GM23338 (cell line): Measurements from ENCODE around the gene DENND5B. TPM values are rescaled to one million over a fixed set of nuclear protein-coding genes. Genes with fewer than 3 reads are reported as not detected.

Source experiments
- ATAC-seq: fragments of 200-7000 bp; cut with Tn5 transposase; 3 replicates; pipeline ENCODE4 v1.9.1; 2020
- DNase-seq: peaks from one replicate; pipeline ENCODE4 v3.0.0-alpha.2; 2015; ENCODE audit warnings: low spot score
- H2AFZ ChIP-seq: fragments of 200-600 bp; sonication (generic); 2 replicates; pipeline ENCODE4 v1.8.0; 2016; ENCODE audit warnings: antibody characterized with exemption, mild to moderate bottlenecking, moderate library complexity
- H3F3A ChIP-seq: fragments of 200-600 bp; sonication (generic); replicated peaks from 2 replicates; pipeline ENCODE4 v1.8.0; 2017; ENCODE audit warnings: antibody characterized with exemption, mixed run types, low read depth
- H3K27ac ChIP-seq: fragments of 200-600 bp; sonication (generic); 2 replicates; pipeline ENCODE4 v1.6.1; 2016; ENCODE audit warnings: low read depth
- H3K27me3 ChIP-seq: fragments of 200-600 bp; sonication (generic); 2 replicates; pipeline ENCODE4 v1.8.0; 2016; ENCODE audit warnings: mild to moderate bottlenecking, mixed run types, moderate library complexity; ENCODE audit not compliant: insufficient read depth
- H3K36me3 ChIP-seq: fragments of 200-600 bp; sonication (generic); 2 replicates; pipeline ENCODE4 v1.8.0; 2016; ENCODE audit warnings: mild to moderate bottlenecking; ENCODE audit not compliant: insufficient read depth
- H3K4me1 ChIP-seq: fragments of 200-600 bp; sonication (generic); 2 replicates; pipeline ENCODE4 v1.8.0; 2016; ENCODE audit warnings: mild to moderate bottlenecking, moderate library complexity; ENCODE audit not compliant: insufficient read depth
- H3K4me2 ChIP-seq: fragments of 200-600 bp; sonication (generic); 2 replicates; pipeline ENCODE4 v1.7.1; 2017; ENCODE audit warnings: mixed run types
- H3K4me3 ChIP-seq: fragments of 200-600 bp; sonication (generic); 2 replicates; pipeline ENCODE4 v1.6.1; 2016; ENCODE audit warnings: mixed run types
- H3K79me2 ChIP-seq: fragments of 200-600 bp; sonication (generic); replicated peaks from 2 replicates; pipeline ENCODE4 v1.8.0; 2017; ENCODE audit warnings: mild to moderate bottlenecking; ENCODE audit not compliant: insufficient read depth
- H3K9me2 ChIP-seq: fragments of 200-600 bp; sonication (generic); 2 replicates; pipeline ENCODE4 v1.8.0; 2017; ENCODE audit not compliant: insufficient read depth
- H4K20me1 ChIP-seq: fragments of 200-600 bp; sonication (generic); replicated peaks from 2 replicates; pipeline ENCODE4 v1.8.0; 2017; ENCODE audit warnings: mild to moderate bottlenecking; ENCODE audit not compliant: insufficient read depth
- H3K27ac Mint-ChIP-seq: 2 replicates; pipeline ENCODE4 v1.8.0; 2020; ENCODE audit warnings: inconsistent platforms, mild to moderate bottlenecking, moderate library complexity, mixed read lengths
- H3K27me3 Mint-ChIP-seq: 3 replicates; pipeline ENCODE4 v1.8.0; 2022; ENCODE audit warnings: low read depth, mild to moderate bottlenecking, moderate library complexity, mixed read lengths, inconsistent platforms; ENCODE audit not compliant: insufficient read depth, poor library complexity
- H3K36me3 Mint-ChIP-seq: 3 replicates; pipeline ENCODE4 v1.8.0; 2021; ENCODE audit warnings: low read depth, mild to moderate bottlenecking, inconsistent platforms, moderate library complexity, mixed read lengths
- H3K4me1 Mint-ChIP-seq: 3 replicates; pipeline ENCODE4 v1.8.0; 2020; ENCODE audit warnings: mild to moderate bottlenecking, inconsistent platforms, mixed read lengths
- H3K4me3 Mint-ChIP-seq: 3 replicates; pipeline ENCODE4 v1.8.0; 2021; ENCODE audit warnings: moderate library complexity, mild to moderate bottlenecking, inconsistent platforms, mixed read lengths
- H3K9me3 Mint-ChIP-seq: 3 replicates; pipeline ENCODE4 v1.8.0; 2020; ENCODE audit warnings: moderate library complexity, mild to moderate bottlenecking, inconsistent platforms, mixed read lengths
- CREB1 ChIP-seq: fragments of 250-450 bp; sonication (Bioruptor Pico); IDR thresholded peaks from 2 replicates; pipeline ENCODE4 v1.5.0; 2020; ENCODE audit warnings: low read depth, mild to moderate bottlenecking, moderate library complexity
- ETS1 ChIP-seq: IDR thresholded peaks from 2 replicates; pipeline ENCODE4 v1.6.1; 2016; ENCODE audit warnings: antibody characterized with exemption
- EZH2 ChIP-seq: fragments of 200-600 bp; sonication (generic); IDR thresholded peaks from one replicate; pipeline ENCODE4 v1.8.0; 2017; ENCODE audit warnings: antibody characterized with exemption, mild to moderate bottlenecking, low read depth; ENCODE audit not compliant: unreplicated experiment
- EZH2phosphoT487 ChIP-seq: fragments of 200-600 bp; sonication (generic); IDR thresholded peaks from one replicate; pipeline ENCODE4 v1.8.1; 2018; ENCODE audit warnings: antibody characterized with exemption; ENCODE audit not compliant: unreplicated experiment
- JUNB ChIP-seq: IDR thresholded peaks from one replicate; pipeline ENCODE4 v1.6.1; 2016; ENCODE audit warnings: antibody characterized with exemption; ENCODE audit not compliant: unreplicated experiment
- NANOG ChIP-seq: IDR thresholded peaks from 2 replicates; pipeline ENCODE4 v1.6.1; 2016; ENCODE audit warnings: antibody characterized with exemption, borderline replicate concordance
- POLR2AphosphoS5 ChIP-seq: IDR thresholded peaks from 2 replicates; pipeline ENCODE4 v1.6.1; 2016; ENCODE audit warnings: antibody characterized with exemption, low read depth
- REST ChIP-seq: IDR thresholded peaks from one replicate; pipeline ENCODE4 v1.6.1; 2018; ENCODE audit warnings: antibody characterized with exemption; ENCODE audit not compliant: unreplicated experiment
- STAT1 ChIP-seq: IDR thresholded peaks from one replicate; pipeline ENCODE4 v1.6.1; 2016; ENCODE audit warnings: antibody characterized with exemption; ENCODE audit not compliant: unreplicated experiment
- ZNF114 ChIP-seq: fragments of 250-450 bp; sonication (Bioruptor Pico); IDR thresholded peaks from 2 replicates; pipeline ENCODE4 v1.5.0; 2020; ENCODE audit warnings: mild to moderate bottlenecking, moderate library complexity
- ZNF331 ChIP-seq: fragments of 250-450 bp; sonication (Bioruptor Pico); IDR thresholded peaks from 2 replicates; pipeline ENCODE4 v1.5.0; 2020; ENCODE audit warnings: low read depth, mild to moderate bottlenecking, moderate library complexity
- polyA plus RNA-seq: library from polyadenylated mRNA; unstranded; fragments of >200 nt; fragmentation: Nextera tagmentation; extraction: Ambion mirVana; gene quantifications from 2 replicates; pipeline ENCODE4 v1.2.1, GENCODE V29; 2016
- total RNA-seq: library from RNA; depleted of rRNA; stranded (reverse); fragments of >200 nt; shearing (Covaris generic); gene quantifications from 2 replicates; pipeline ENCODE4 v1.2.3, GENCODE V29; 2014
- TF ChIP-seq, protein P1 (sequence below): fragments of 250-450 bp; sonication (Bioruptor Pico); IDR thresholded peaks from 2 replicates; pipeline ENCODE4 v1.5.0; 2020; ENCODE audit warnings: mild to moderate bottlenecking, moderate library complexity
- TF ChIP-seq, protein P2 (sequence below), 2 experiments: fragments of 200-600 bp in 1 of 2; sonication (generic) in 1 of 2; conservative IDR thresholded peaks; 2 replicates each; pipeline versions ENCODE4 v1.5.1 to v1.6.1; 2016 to 2017; ENCODE audit warnings: antibody characterized with exemption in 2 of 2, low read depth in 2 of 2, mild to moderate bottlenecking in 2 of 2, moderate library complexity in 1 of 2

The DENND5B gene
- total and polyA plus RNA-seq, 2 experiments from 2014 or later, result 6.5 to 17.2 TPM

DNA sequence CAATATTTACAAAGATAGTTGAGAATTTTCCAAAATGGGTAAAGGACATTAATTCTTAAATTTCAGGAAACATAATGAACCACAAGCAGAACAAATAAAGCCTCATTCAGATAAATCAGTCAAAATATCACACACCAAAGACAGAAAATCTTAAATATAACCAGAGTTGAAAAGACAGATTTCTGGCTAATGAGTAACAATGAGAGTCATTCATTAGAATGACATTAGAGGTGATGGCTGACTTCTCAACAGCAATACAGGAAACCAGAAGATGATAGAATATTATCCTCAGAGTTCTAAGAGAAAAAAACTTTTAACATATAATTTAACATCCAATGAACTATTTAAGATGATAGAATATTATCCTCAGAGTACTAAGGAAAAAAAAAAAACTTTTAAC, 124.2 kb downstream of the DENND5B start:
- Histone ChIP-seq H4K20me1 (no peaks in the 10 kb centered on the region), H3F3A (no peaks in the 10 kb centered on the region; the same call in 1 of the 2 replicates), H3K36me3 (no peaks in the 10 kb centered on the region), H3K4me2 (no peak overlapping the region), H3K9me2 (peaks cover 5% of the 10 kb centered on the region; the same call in 1 of the 2 replicates), H3K4me3 (no peak overlapping the region), H3K27ac (no peak overlapping the region), H3K27me3 (no peaks in the 10 kb centered on the region), H3K79me2 (no peaks in the 10 kb centered on the region), H3K4me1 (no peaks in the 10 kb centered on the region), H2AFZ (no peak overlapping the region)
- no peak for ATAC-seq
- H3K27ac Mint-ChIP-seq, result no peak overlapping the region
- TF ChIP-seq ZNF331 (CRISPR knock-in tag) (no peak), EZH2phosphoT487 (no peak), CREB1 (CRISPR knock-in tag) (no peak), EZH2 (no peak), ETS1 (no peak), ZNF114 (CRISPR knock-in tag) (no peak), STAT1 (no peak), REST (no peak), NANOG (no peak), JUNB (no peak), POLR2AphosphoS5 (no peak)
- TF ChIP-seq, protein P1, sequence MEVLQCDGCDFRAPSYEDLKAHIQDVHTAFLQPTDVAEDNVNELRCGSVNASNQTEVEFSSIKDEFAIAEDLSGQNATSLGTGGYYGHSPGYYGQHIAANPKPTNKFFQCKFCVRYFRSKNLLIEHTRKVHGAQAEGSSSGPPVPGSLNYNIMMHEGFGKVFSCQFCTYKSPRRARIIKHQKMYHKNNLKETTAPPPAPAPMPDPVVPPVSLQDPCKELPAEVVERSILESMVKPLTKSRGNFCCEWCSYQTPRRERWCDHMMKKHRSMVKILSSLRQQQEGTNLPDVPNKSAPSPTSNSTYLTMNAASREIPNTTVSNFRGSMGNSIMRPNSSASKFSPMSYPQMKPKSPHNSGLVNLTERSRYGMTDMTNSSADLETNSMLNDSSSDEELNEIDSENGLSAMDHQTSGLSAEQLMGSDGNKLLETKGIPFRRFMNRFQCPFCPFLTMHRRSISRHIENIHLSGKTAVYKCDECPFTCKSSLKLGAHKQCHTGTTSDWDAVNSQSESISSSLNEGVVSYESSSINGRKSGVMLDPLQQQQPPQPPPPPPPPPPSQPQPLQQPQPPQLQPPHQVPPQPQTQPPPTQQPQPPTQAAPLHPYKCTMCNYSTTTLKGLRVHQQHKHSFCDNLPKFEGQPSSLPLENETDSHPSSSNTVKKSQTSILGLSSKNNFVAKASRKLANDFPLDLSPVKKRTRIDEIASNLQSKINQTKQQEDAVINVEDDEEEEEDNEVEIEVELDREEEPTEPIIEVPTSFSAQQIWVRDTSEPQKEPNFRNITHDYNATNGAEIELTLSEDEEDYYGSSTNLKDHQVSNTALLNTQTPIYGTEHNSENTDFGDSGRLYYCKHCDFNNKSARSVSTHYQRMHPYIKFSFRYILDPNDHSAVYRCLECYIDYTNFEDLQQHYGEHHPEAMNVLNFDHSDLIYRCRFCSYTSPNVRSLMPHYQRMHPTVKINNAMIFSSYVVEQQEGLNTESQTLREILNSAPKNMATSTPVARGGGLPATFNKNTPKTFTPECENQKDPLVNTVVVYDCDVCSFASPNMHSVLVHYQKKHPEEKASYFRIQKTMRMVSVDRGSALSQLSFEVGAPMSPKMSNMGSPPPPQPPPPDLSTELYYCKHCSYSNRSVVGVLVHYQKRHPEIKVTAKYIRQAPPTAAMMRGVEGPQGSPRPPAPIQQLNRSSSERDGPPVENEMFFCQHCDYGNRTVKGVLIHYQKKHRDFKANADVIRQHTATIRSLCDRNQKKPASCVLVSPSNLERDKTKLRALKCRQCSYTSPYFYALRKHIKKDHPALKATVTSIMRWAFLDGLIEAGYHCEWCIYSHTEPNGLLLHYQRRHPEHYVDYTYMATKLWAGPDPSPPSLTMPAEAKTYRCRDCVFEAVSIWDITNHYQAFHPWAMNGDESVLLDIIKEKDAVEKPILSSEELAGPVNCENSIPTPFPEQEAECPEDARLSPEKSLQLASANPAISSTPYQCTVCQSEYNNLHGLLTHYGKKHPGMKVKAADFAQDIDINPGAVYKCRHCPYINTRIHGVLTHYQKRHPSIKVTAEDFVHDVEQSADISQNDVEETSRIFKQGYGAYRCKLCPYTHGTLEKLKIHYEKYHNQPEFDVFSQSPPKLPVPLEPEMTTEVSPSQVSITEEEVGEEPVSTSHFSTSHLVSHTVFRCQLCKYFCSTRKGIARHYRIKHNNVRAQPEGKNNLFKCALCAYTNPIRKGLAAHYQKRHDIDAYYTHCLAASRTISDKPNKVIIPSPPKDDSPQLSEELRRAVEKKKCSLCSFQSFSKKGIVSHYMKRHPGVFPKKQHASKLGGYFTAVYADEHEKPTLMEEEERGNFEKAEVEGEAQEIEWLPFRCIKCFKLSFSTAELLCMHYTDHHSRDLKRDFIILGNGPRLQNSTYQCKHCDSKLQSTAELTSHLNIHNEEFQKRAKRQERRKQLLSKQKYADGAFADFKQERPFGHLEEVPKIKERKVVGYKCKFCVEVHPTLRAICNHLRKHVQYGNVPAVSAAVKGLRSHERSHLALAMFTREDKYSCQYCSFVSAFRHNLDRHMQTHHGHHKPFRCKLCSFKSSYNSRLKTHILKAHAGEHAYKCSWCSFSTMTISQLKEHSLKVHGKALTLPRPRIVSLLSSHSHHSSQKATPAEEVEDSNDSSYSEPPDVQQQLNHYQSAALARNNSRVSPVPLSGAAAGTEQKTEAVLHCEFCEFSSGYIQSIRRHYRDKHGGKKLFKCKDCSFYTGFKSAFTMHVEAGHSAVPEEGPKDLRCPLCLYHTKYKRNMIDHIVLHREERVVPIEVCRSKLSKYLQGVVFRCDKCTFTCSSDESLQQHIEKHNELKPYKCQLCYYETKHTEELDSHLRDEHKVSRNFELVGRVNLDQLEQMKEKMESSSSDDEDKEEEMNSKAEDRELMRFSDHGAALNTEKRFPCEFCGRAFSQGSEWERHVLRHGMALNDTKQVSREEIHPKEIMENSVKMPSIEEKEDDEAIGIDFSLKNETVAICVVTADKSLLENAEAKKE, result no peak
- TF ChIP-seq, protein P2, sequence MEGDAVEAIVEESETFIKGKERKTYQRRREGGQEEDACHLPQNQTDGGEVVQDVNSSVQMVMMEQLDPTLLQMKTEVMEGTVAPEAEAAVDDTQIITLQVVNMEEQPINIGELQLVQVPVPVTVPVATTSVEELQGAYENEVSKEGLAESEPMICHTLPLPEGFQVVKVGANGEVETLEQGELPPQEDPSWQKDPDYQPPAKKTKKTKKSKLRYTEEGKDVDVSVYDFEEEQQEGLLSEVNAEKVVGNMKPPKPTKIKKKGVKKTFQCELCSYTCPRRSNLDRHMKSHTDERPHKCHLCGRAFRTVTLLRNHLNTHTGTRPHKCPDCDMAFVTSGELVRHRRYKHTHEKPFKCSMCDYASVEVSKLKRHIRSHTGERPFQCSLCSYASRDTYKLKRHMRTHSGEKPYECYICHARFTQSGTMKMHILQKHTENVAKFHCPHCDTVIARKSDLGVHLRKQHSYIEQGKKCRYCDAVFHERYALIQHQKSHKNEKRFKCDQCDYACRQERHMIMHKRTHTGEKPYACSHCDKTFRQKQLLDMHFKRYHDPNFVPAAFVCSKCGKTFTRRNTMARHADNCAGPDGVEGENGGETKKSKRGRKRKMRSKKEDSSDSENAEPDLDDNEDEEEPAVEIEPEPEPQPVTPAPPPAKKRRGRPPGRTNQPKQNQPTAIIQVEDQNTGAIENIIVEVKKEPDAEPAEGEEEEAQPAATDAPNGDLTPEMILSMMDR (conservative IDR thresholded peaks at IDR 0.05; ENCODE audit: low read depth in 2 of 2), result no peak
- H3K4me1 Mint-ChIP-seq, result peaks cover 11% of the 10 kb centered on the region; the same call in 2 of the 3 replicates
- H3K27me3 Mint-ChIP-seq, result no peaks in the 10 kb centered on the region
- DNase-seq, result no peak
- no peaks in the 10 kb centered on the region for H3K9me3 Mint-ChIP-seq
- peaks cover 2% of the 10 kb centered on the region; the same call in 2 of the 3 replicates for H3K36me3 Mint-ChIP-seq
- H3K4me3 Mint-ChIP-seq, result no peak overlapping the region
